PFSK-1 (cell line): Measurements from ENCODE around the gene SMTN.

Source experiments
- FOXP2 ChIP-seq: optimal IDR thresholded peaks from 2 replicates; pipeline ENCODE3; 2011; ENCODE audit warnings: borderline replicate concordance, control low read depth, inconsistent platforms; ENCODE audit not compliant: insufficient read depth; ENCODE audit errors: extremely low read length, extremely low read depth
- POLR2AphosphoS5 ChIP-seq: IDR thresholded peaks from 2 replicates; pipeline ENCODE4 v1.6.1; 2012; ENCODE audit warnings: low read depth, mild to moderate bottlenecking, control low read depth, low read length, moderate library complexity
- REST ChIP-seq, 2 experiments: IDR thresholded peaks; 2 replicates each; pipeline versions ENCODE4 v1.6.1 to v1.8.0; 2011 to 2012; ENCODE audit warnings: low read depth in 2 of 2, low read length in 2 of 2, control low read depth in 1 of 2, inconsistent platforms in 1 of 2, mild to moderate bottlenecking in 1 of 2, moderate library complexity in 1 of 2; ENCODE audit not compliant: insufficient read depth in 1 of 2
- SIN3A ChIP-seq: IDR thresholded peaks from 2 replicates; pipeline ENCODE4 v1.6.1; 2012; ENCODE audit warnings: mild to moderate bottlenecking, low read length, moderate library complexity, borderline replicate concordance; ENCODE audit not compliant: insufficient read depth
- TAF1 ChIP-seq: IDR thresholded peaks from 2 replicates; pipeline ENCODE4 v1.6.1; 2012; ENCODE audit warnings: low read length, control low read depth, borderline replicate concordance; ENCODE audit not compliant: insufficient read depth

GRCh38 chr22:31107178-31107893 is 26.2 kb downstream of the SMTN start, which contains the start of gene SELENOM:
- TF ChIP-seq POLR2AphosphoS5 (no peak), TAF1 (no peak), SIN3A (no peak), REST (IDR thresholded peaks at IDR 0.05; ENCODE audit: insufficient read depth in 1 of 2, low read depth in 2 of 2, low read length in 2 of 2) (no peak), FOXP2 (no peak)
